LNCaP clone FGC (cell line): ENCODE data around the gene IL9.

ENCODE experiments used
- DNase-seq: peaks from one replicate; pipeline ENCODE4 v3.0.0-alpha.2; 2011; ENCODE audit warnings: low read depth
- H3K4me3 ChIP-seq: 2 replicates; pipeline ENCODE4 v1.5.1; 2011; ENCODE audit warnings: mild to moderate bottlenecking, low read depth, low read length, control low read depth
- TF ChIP-seq, protein P1 (sequence below): IDR thresholded peaks from 2 replicates; pipeline ENCODE4 v1.5.1; 2012; ENCODE audit warnings: mild to moderate bottlenecking; ENCODE audit not compliant: control insufficient read depth, insufficient read depth; ENCODE audit errors: extremely low read depth

Gene IL9

GRCh38 chr5:135894276-135894675 lies 1.4 kb downstream of the IL9 start:
- TF ChIP-seq, protein P1, sequence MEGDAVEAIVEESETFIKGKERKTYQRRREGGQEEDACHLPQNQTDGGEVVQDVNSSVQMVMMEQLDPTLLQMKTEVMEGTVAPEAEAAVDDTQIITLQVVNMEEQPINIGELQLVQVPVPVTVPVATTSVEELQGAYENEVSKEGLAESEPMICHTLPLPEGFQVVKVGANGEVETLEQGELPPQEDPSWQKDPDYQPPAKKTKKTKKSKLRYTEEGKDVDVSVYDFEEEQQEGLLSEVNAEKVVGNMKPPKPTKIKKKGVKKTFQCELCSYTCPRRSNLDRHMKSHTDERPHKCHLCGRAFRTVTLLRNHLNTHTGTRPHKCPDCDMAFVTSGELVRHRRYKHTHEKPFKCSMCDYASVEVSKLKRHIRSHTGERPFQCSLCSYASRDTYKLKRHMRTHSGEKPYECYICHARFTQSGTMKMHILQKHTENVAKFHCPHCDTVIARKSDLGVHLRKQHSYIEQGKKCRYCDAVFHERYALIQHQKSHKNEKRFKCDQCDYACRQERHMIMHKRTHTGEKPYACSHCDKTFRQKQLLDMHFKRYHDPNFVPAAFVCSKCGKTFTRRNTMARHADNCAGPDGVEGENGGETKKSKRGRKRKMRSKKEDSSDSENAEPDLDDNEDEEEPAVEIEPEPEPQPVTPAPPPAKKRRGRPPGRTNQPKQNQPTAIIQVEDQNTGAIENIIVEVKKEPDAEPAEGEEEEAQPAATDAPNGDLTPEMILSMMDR: no peak
- DNase-seq: no peak
- H3K4me3 ChIP-seq: no peak overlapping the region

DNA sequence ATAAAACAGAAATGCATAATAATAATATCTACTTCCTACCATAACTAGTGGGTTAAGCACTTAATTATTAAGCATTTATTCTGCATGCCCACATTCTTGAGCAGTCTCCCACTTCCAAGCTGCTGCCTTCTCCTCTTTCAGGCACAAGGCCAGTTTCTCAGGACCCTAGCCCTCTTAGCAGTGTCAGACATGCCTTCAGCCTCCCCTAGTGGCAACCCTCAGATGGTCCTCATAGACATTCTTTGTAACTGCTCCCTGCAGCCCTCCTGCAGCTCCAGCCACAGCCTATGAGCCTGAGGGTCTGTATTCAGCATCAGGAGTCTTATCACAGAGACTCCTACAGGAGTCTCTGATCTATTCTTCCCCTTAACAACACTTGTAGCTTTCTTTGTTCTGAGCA lies 3.9 kb downstream of the IL9 start:
- DNase-seq: no peak
- no peak overlapping the region for H3K4me3 ChIP-seq
- TF ChIP-seq, protein P1: no peak

- TF ChIP-seq, protein P1: no peak
- no peak for DNase-seq
Measured at GRCh38 chr5:135891268-135891667, 4.4 kb downstream of the IL9 start.

DNA sequence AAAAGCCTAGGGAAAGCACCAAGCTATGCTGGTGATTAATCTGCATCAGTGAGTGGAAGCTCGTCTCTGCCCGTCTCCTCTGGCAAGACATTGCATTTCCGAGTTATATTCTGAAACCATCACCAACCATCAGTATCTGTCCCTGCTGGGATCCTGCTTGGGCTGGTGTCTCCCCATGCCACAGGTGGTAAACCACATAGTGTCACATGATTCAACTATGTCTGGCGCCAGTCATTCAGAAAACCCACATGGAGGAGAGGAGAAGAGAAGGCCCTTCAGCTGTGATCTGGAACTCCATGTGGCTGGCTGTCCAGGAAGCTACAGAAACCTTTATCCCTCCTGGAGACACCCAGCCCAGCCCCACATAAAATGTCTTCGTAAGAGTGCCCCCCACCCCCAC lies 4.8 kb downstream of the IL9 start:
- DNase-seq: no peak

More at GRCh38 chr5:135891268-135891667, 4.4 kb downstream of the IL9 start:
- no peak overlapping the region for H3K4me3 ChIP-seq

DNA sequence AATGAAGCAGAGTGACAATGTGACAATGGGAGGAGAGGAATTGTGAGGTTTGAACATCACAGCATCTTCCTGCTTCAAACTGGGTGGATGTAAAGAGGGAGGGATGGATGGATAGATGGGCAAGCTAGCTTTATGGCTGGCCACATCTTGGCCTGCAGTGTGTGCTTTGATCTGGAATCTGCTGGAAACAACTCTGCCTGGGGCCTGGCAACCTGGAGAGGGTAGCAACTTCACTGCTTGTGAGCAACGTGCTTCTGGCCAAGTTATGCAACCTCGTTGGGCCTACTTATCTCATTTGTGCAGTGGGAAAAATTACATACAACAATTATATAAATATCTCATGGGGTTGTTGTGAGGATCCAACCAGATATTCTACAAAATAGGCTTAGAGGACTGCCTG lies 5.3 kb downstream of the IL9 start:
- no peak overlapping the region for H3K4me3 ChIP-seq
- TF ChIP-seq, protein P1: no peak
- no peak for DNase-seq

More for the DNA sequence above, 4.8 kb downstream of the IL9 start:
- no peak overlapping the region for H3K4me3 ChIP-seq
- TF ChIP-seq, protein P1: no peak

DNA sequence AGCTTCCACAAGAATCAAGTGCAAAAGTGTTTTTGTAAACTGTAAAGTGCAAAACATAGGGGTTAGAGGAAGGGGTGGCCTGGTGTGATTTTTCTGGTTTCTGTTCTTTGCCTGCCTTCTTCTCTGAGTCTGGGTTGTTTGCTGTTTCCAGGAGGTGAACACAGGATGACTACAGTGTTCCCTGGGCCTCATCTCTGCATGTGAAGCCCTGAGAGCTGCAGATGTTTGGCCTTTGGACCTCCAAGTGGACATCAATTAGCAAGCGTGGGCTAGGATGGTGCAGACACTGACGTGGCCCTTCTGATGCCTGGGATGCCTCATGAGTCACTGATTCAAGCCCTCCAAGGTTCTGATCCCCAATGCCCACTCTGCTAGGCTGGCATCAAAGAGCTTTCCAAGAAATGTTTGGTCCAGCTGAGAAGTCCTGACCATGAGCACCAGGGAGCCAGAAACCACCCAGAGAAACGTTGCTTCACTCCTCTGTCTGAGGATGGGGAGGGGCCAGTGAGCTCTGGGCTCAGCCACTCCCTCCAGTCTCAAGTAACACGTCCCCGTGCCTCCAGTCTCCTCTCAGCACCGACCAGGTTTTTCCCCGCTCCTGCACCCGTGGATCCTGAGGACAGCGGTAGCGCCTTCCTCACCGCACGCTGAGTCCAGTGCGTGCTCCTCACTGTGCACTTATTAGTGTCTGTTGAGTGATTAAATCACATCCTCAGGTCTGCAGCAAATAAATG lies 7.6 kb downstream of the IL9 start:
- no peak overlapping the region for H3K4me3 ChIP-seq
- no peak for DNase-seq
- TF ChIP-seq, protein P1: no peak

DNA sequence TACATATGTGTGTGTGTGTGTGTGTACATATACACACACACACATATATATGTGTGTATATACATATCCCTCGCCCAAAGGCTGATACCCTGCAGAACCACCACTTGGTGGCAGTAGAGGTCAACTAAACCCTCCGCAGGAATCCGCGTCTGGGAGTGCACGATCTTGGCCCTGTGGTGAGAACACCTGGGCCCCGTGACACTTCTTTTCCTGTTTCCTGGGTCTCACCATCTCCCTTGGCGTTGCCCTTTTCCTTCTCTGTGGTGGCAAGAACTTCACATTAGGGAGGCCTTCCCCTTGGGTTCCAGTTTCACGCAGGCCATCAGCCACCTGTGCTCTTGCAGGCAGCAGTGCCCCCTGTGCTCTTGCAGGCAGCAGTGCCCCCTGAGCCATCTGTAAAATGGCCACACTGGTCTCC lies 8.2 kb downstream of the IL9 start:
- DNase-seq: peak; percentile 52
- TF ChIP-seq, protein P1: peak; percentile 86
- H3K4me3 ChIP-seq: no peak overlapping the region
